K562 (cell line): ENCODE measurements around the gene PRF1. TPM values are rescaled to one million over a fixed set of nuclear protein-coding genes. Genes with fewer than 3 reads are reported as not detected.

Experiments used
- ATAC-seq: fragments of 200-7000 bp; cut with Tn5 transposase; 3 replicates; pipeline ENCODE4 v1.9.1; 2020; ENCODE audit warnings: moderate library complexity
- BruUV-seq: library from RNA; stranded (reverse); fragments of 400-500 nt; replicated peaks from 2 replicates; lab custom pipeline; 2021; lab: Mats Ljungman, UMichigan
- CTCF ChIA-PET: fragments of 300-600 bp; formaldehyde crosslinking; extraction: SDS; loops from one replicate; lab custom pipeline; 2021; ENCODE audit warnings: low intra/inter-chr PET ratio; lab: Yijun Ruan, JAX
- POLR2A ChIA-PET: fragments of 300-600, 350-650 bp; sonication (Branson Sonifier 250); formaldehyde crosslinking; extraction: SDS; loops from one replicate; lab custom pipeline; 2021; ENCODE audit warnings: antibody characterized with exemption, inconsistent platforms; lab: Yijun Ruan, JAX
- DNase-seq, 4 experiments: peaks; one replicate each; pipeline versions ENCODE4 v3.0.0 to v3.0.0-alpha.2; 2011 to 2018; ENCODE audit warnings: low spot score in 3 of 4, mixed read lengths in 3 of 4; ENCODE audit errors: extremely low read depth in 1 of 4
- FAIRE-seq: peaks from 2 replicates; lab custom pipeline; 2011; peaks lifted over from hg19 to GRCh38; lab: Jason Lieb, UNC
- H2AFZ ChIP-seq: 2 replicates; pipeline ENCODE4 v1.6.0; 2011; ENCODE audit warnings: low read depth, low read length, control low read depth, inconsistent platforms
- H3K27ac ChIP-seq: fragments of 200-600 bp; 3 replicates; pipeline ENCODE4 v1.8.0; 2011; ENCODE audit warnings: low read depth, mild to moderate bottlenecking, control low read depth, inconsistent platforms, low read length, moderate library complexity, mixed read lengths; ENCODE audit errors: extremely low read depth
- H3K27me3 ChIP-seq, 2 experiments: fragments of 300-600 bp in 1 of 2; 2 replicates in 1 of 2; 3 replicates in 1 of 2; pipeline versions ENCODE4 v1.6.0 to v1.8.0; 2011; ENCODE audit warnings: inconsistent platforms in 2 of 2, low read length in 2 of 2, mild to moderate bottlenecking in 1 of 2, mixed read lengths in 1 of 2, moderate library complexity in 1 of 2; ENCODE audit not compliant: control insufficient read depth in 2 of 2, insufficient read depth in 2 of 2
- H3K36me3 ChIP-seq: fragments of 300-600 bp; 3 replicates; pipeline ENCODE4 v1.8.0; 2011; ENCODE audit warnings: mild to moderate bottlenecking, low read length, inconsistent platforms; ENCODE audit not compliant: control insufficient read depth, insufficient read depth
- H3K4me1 ChIP-seq, 2 experiments: fragments of 200-600 bp in 1 of 2; replicated peaks in 1 of 2; 2 replicates in 1 of 2; 3 replicates in 1 of 2; pipeline versions ENCODE4 v1.5.1 to v1.8.0; 2011; ENCODE audit warnings: inconsistent platforms in 2 of 2, low read length in 2 of 2, mild to moderate bottlenecking in 1 of 2, mixed read lengths in 1 of 2, moderate library complexity in 1 of 2; ENCODE audit not compliant: control insufficient read depth in 2 of 2, insufficient read depth in 2 of 2
- H3K4me2 ChIP-seq: 2 replicates; pipeline ENCODE4 v1.6.1; 2011; ENCODE audit warnings: low read length, control low read depth, inconsistent platforms, mixed read lengths; ENCODE audit not compliant: insufficient read depth
- H3K4me3 ChIP-seq: fragments of 200-600 bp; sonication (generic), shearing (Covaris generic); 2 replicates; pipeline ENCODE4 v1.5.1; 2016; ENCODE audit warnings: control low read depth, inconsistent platforms
- H3K79me2 ChIP-seq: fragments of 200-600 bp; 3 replicates; pipeline ENCODE4 v1.8.0; 2011; ENCODE audit warnings: low read length, inconsistent platforms; ENCODE audit not compliant: control insufficient read depth, insufficient read depth
- H3K9ac ChIP-seq, 2 experiments: 2 replicates each; pipeline versions ENCODE4 v1.6.0 to v1.6.1; 2011; ENCODE audit warnings: low read depth in 2 of 2, low read length in 2 of 2, control low read depth in 1 of 2, inconsistent platforms in 1 of 2, mild to moderate bottlenecking in 1 of 2, mixed read lengths in 1 of 2; ENCODE audit not compliant: insufficient read depth in 1 of 2
- H3K9me1 ChIP-seq: one replicate; pipeline ENCODE4 v1.6.0; 2011; ENCODE audit warnings: inconsistent platforms, mild to moderate bottlenecking, low read length, moderate library complexity; ENCODE audit not compliant: control insufficient read depth, insufficient read depth
- H3K9me3 ChIP-seq: replicated peaks from 2 replicates; pipeline ENCODE4 v1.5.1; 2011; ENCODE audit warnings: low read depth, low read length, inconsistent platforms; ENCODE audit not compliant: control insufficient read depth, insufficient read depth
- H4K20me1 ChIP-seq: replicated peaks from 2 replicates; pipeline ENCODE4 v1.6.1; 2011; ENCODE audit warnings: low read length, inconsistent platforms, mixed read lengths; ENCODE audit not compliant: control insufficient read depth, insufficient read depth
- ARNT ChIP-seq, 2 experiments: fragments of 450-650 bp; IDR thresholded peaks; 2 replicates each; pipeline ENCODE4 v1.6.1; 2016; ENCODE audit warnings: mild to moderate bottlenecking in 1 of 2
- DPF2 ChIP-seq: fragments of 450-650 bp; IDR thresholded peaks from 2 replicates; pipeline ENCODE4 v1.6.1; 2016
- IFI16 ChIP-seq: fragments of 250-450 bp; sonication (Bioruptor Pico); IDR thresholded peaks from 2 replicates; pipeline ENCODE4 v2.1.2; 2022; ENCODE audit warnings: mild to moderate bottlenecking, inconsistent platforms
- LARP7 ChIP-seq: fragments of 450-650 bp; IDR thresholded peaks from 2 replicates; pipeline ENCODE4 v1.6.1; 2016
- MECOM ChIP-seq: fragments of 250-450 bp; sonication (Bioruptor Pico); IDR thresholded peaks from 2 replicates; pipeline ENCODE4 v1.8.0; 2022; ENCODE audit warnings: inconsistent platforms
- SIN3A ChIP-seq, 2 experiments: fragments of 150-350 bp in 1 of 2; IDR thresholded peaks; 2 replicates each; pipeline ENCODE4 v1.6.1; 2011 to 2016; ENCODE audit warnings: borderline replicate concordance in 2 of 2, low read depth in 2 of 2, low read length in 2 of 2, mild to moderate bottlenecking in 2 of 2, moderate library complexity in 2 of 2; ENCODE audit not compliant: control insufficient read depth in 1 of 2
- TEAD1 ChIP-seq, 2 experiments: fragments of 450-650 bp in 1 of 2; sonication (generic) in 1 of 2; formaldehyde crosslinking; IDR thresholded peaks; 2 replicates each; pipeline versions ENCODE4 v1.4.0 to v1.8.0; 2020 to 2022; ENCODE audit warnings: mild to moderate bottlenecking in 2 of 2, missing genetic modification reagents in 1 of 2
- TSHZ1 ChIP-seq: fragments of 250-450 bp; sonication (Bioruptor Pico); IDR thresholded peaks from 2 replicates; pipeline ENCODE4 v1.4.0; 2020; ENCODE audit warnings: mild to moderate bottlenecking, moderate library complexity
- USF2 ChIP-seq: sonication (generic); formaldehyde crosslinking; IDR thresholded peaks from 2 replicates; pipeline ENCODE4 v1.5.0; 2020; ENCODE audit warnings: missing genetic modification reagents
- XRCC3 ChIP-seq: fragments of 450-650 bp; IDR thresholded peaks from 2 replicates; pipeline ENCODE4 v1.6.1; 2017; ENCODE audit warnings: mild to moderate bottlenecking, moderate library complexity
- ZNF507 ChIP-seq: conservative IDR thresholded peaks from 2 replicates; pipeline ENCODE4 v1.6.1; 2017; ENCODE audit warnings: missing genetic modification characterization, missing compliant biosample characterization
- ZNF584 ChIP-seq: fragments of 200-800 bp; sonication (Bioruptor generic); IDR thresholded peaks from 2 replicates; pipeline ENCODE4 v1.6.1; 2016; ENCODE audit warnings: low read depth, mild to moderate bottlenecking, missing genetic modification characterization, missing compliant biosample characterization
- ZNF785 ChIP-seq: fragments of 250-450 bp; sonication (Bioruptor Pico); IDR thresholded peaks from 2 replicates; pipeline ENCODE4 v1.4.0; 2020; ENCODE audit warnings: mild to moderate bottlenecking
- in situ Hi-C: fragments of 300-500 bp; cut with MboI; formaldehyde crosslinking; loops from 4 replicates; pipeline ENCODE4 v1.15.0; 2018; ENCODE audit warnings: inconsistent platforms, mixed read lengths
- intact Hi-C: fragments of 100-400 bp; cut with micrococcal nuclease; formaldehyde crosslinking; loops from 2 replicates; pipeline ENCODE4 v1.14.2; 2022
- polyA plus RNA-seq, 8 experiments: library from polyadenylated mRNA; depleted of rRNA in 4 of 8; stranded (reverse) in 5 of 8; unstranded in 3 of 8; fragments of >200 nt; fragmentation: Nextera tagmentation in 2 of 8; fragmentation: Illumina TruSeq in 1 of 8; extraction: Ambion mirVana in 2 of 8; extraction: Trizol in 1 of 8; gene quantifications; 2 replicates each; pipeline versions ENCODE4 v1.2.1 to v1.2.3, GENCODE V29; 2011 to 2014; ENCODE audit warnings: inconsistent platforms in 1 of 8, missing spikeins in 1 of 8
- total RNA-seq, 7 experiments: library from RNA; depleted of rRNA in 6 of 7; stranded (reverse); fragments of >200 nt in 6 of 7; fragmentation: Illumina TruSeq in 2 of 7; extraction: Trizol in 2 of 7; gene quantifications; 2 replicates each; pipeline versions ENCODE4 v1.2.1 to v1.2.3, GENCODE V29; 2011 to 2021; ENCODE audit warnings: low replicate concordance in 1 of 7
- TF ChIP-seq, protein P1 (sequence below): sonication (generic); formaldehyde crosslinking; IDR thresholded peaks from 2 replicates; pipeline ENCODE4 v1.8.1; 2023; ENCODE audit warnings: mild to moderate bottlenecking, missing genetic modification reagents

The PRF1 gene
- total and polyA plus RNA-seq, 9 of the 15 experiments (the other 6 are each of a cell fraction or from before 2014, with no cell fraction given): 3.8 to 8.6 (median 6.3) TPM

DNA sequence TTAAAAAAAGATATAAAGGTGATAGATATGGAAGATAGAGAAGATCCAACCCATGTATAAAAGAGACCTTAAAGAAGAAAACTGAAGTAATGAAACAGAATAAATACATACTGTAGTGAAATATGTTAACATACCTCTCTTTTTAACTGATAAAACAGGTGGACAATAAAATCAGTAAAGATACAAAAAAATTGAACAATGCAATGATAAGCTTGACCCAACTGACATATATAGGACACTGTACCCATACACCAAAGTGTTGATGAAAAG is 17.4 kb upstream of the PRF1 start:
- peaks cover 12% of the 10 kb centered on the region for H3K9me3 ChIP-seq
- no peak overlapping the region for H3K4me2 ChIP-seq
- no peaks in the 10 kb centered on the region for H3K27me3 ChIP-seq
- H2AFZ ChIP-seq: no peak overlapping the region
- H4K20me1 ChIP-seq: no peaks in the 10 kb centered on the region
- H3K79me2 ChIP-seq: no peaks in the 10 kb centered on the region
- FAIRE-seq (no peak), DNase-seq (no peak), ATAC-seq (no peak)
- POLR2A ChIA-PET: interaction anchor here (0.7 kb wide), 1 partner anchor 450 kb away, joined by 3 read pairs; no protein-coding TSS in a partner anchor
- no peaks in the 10 kb centered on the region for H3K36me3 ChIP-seq
- intact Hi-C loops (no loop called here), in situ Hi-C loops (loop anchor here (5.0 kb wide), 1 partner anchor 127 kb away; no protein-coding TSS in a partner anchor)
- no peak overlapping the region for H3K27ac ChIP-seq
- CTCF ChIA-PET: interaction anchor here (1.0 to 1.1 kb wide), 3 partner anchors 51 to 139 kb away, joined by 3 to 6 read pairs (median 3); partner anchors contain the start of gene ADAMTS14
- H3K9me1 ChIP-seq: no peaks in the 10 kb centered on the region
- no TSS peak for BruUV-seq
- peaks cover 7 to 27% of the 10 kb centered on the region in 2 experiments for H3K4me1 ChIP-seq
- H3K4me3 ChIP-seq: no peak overlapping the region
- no peak overlapping the region for H3K9ac ChIP-seq
- TF ChIP-seq ZNF507 (tag) (no peak), TEAD1 (CRISPR knock-in tag; IDR thresholded peaks at IDR 0.05) (no peak), USF2 (CRISPR knock-in tag) (no peak), MECOM (0 out of 2 replicates have a peak, but pooled peaks have one; percentile 21), SIN3A (IDR thresholded peaks at IDR 0.05; ENCODE audit: borderline replicate concordance in 2 of 2, control insufficient read depth in 1 of 2, low read depth in 2 of 2, low read length in 2 of 2) (no peak), IFI16 (CRISPR knock-in tag) (no peak), ZNF785 (CRISPR knock-in tag) (no peak), XRCC3 (peak; percentile 82; the same call in 1 of the 2 replicates), DPF2 (no peak), ARNT (IDR thresholded peaks at IDR 0.05) (peak in 1 of 2 experiments; percentile 52; a peak in 1 of 4 replicates), LARP7 (0 out of 2 replicates have a peak, but pooled peaks have one; percentile 3), TSHZ1 (CRISPR knock-in tag) (no peak), ZNF584 (CRISPR knock-in tag) (no peak)
- TF ChIP-seq, protein P1, sequence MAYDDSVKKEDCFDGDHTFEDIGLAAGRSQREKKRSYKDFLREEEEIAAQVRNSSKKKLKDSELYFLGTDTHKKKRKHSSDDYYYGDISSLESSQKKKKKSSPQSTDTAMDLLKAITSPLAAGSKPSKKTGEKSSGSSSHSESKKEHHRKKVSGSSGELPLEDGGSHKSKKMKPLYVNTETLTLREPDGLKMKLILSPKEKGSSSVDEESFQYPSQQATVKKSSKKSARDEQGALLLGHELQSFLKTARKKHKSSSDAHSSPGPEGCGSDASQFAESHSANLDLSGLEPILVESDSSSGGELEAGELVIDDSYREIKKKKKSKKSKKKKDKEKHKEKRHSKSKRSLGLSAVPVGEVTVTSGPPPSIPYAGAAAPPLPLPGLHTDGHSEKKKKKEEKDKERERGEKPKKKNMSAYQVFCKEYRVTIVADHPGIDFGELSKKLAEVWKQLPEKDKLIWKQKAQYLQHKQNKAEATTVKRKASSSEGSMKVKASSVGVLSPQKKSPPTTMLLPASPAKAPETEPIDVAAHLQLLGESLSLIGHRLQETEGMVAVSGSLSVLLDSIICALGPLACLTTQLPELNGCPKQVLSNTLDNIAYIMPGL (CRISPR knock-in tag): no peak
